Spleen (tissue), 7 donors: ENCODE measurements around the gene DEFB113.

Source experiments
- CTCF ChIP-seq, 11 experiments: fragments of 200-600 bp in 7 of 11; fragments of 450-650 bp in 4 of 11; sonication (generic) in 4 of 11; IDR thresholded peaks in 8 of 11; conservative IDR thresholded peaks in 3 of 11; 1 replicate in 7 of 11; 2 replicates in 4 of 11; pipeline versions ENCODE4 v1.4.0 to v1.8.0; 2016 to 2021; ENCODE audit warnings: antibody characterized with exemption in 11 of 11, inconsistent platforms in 4 of 11, mild to moderate bottlenecking in 1 of 11
- POLR2A ChIP-seq, 3 donors: fragments of 450-650 bp; IDR thresholded peaks; one replicate each; pipeline ENCODE4 v1.5.1; 2017; ENCODE audit warnings: antibody characterized with exemption in 3 of 3, mild to moderate bottlenecking in 1 of 3
- POLR2AphosphoS5 ChIP-seq, 3 donors: sonication (generic); formaldehyde crosslinking; IDR thresholded peaks; one replicate each; pipeline ENCODE4 v1.5.1; 2017; ENCODE audit warnings: antibody characterized with exemption in 3 of 3
- donor health status: DM: no; HTN: no; CAD: no; lungs with moderate emphysema.
- donor health status: DM: no; HTN: no; CAD: no.
- donor health status: DM: no; HTN: no; CAD: no.

GRCh38 chr6:49951926-49952325 is 17.5 kb downstream of the DEFB113 start:
- no peak for TF ChIP-seq CTCF (IDR thresholded peaks at IDR 0.05 in 8 of 11, conservative IDR thresholded peaks at IDR 0.05 in 3 of 11)
- no peak for TF ChIP-seq POLR2AphosphoS5 (IDR thresholded peaks at IDR 0.05)
- no peak for TF ChIP-seq POLR2A (IDR thresholded peaks at IDR 0.05)
